GM12873 (cell line): ENCODE measurements around the gene ABCC5.

Experiments
- CTCF ChIP-seq: IDR thresholded peaks from 2 replicates; pipeline ENCODE4 v1.5.1; 2012; ENCODE audit warnings: low read depth, mild to moderate bottlenecking, moderate library complexity, low read length, control low read depth; ENCODE audit not compliant: insufficient read depth; ENCODE audit errors: missing control alignments

The ABCC5 gene

GRCh38 chr3:184045995-184046394, 28.3 kb upstream of the ABCC5 start:
- TF ChIP-seq CTCF, result no peak

GRCh38 chr3:184042617-184043016, 24.9 kb upstream of the ABCC5 start:
- no peak for TF ChIP-seq CTCF

- peak; percentile 20 for TF ChIP-seq CTCF
Observed at GRCh38 chr3:184040010-184040409, 22.3 kb upstream of the ABCC5 start.

DNA sequence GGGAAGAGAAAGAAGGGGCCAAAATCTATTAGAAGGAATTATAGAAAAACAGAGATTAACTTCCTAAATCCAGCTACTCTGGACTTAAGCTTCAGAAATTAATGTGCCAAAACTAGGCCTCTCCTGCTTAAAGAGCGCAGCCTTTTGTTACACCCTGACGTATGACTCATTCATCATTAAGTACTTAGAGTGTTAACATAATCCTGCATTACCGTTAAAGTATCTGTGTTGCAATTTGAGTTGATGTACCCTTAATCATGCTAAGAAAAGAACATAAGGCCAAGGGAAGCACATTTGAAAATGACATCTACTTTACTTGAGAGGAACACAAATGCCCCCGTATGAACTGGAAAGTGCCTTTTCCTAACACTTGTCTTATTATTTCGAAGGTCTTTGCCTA, 21.7 kb upstream of the ABCC5 start:
- no peak for TF ChIP-seq CTCF

- TF ChIP-seq CTCF, result peak; percentile 21
Observed at GRCh38 chr3:184037816-184038215, 20.1 kb upstream of the ABCC5 start.

GRCh38 chr3:184031187-184031792, 13.6 kb upstream of the ABCC5 start, which contains the start of gene HTR3D:
HTR3D (plus strand) TSS chr3:184031742; CDS start chr3:184031742, 0 bp downstream.
- no peak for TF ChIP-seq CTCF

DNA sequence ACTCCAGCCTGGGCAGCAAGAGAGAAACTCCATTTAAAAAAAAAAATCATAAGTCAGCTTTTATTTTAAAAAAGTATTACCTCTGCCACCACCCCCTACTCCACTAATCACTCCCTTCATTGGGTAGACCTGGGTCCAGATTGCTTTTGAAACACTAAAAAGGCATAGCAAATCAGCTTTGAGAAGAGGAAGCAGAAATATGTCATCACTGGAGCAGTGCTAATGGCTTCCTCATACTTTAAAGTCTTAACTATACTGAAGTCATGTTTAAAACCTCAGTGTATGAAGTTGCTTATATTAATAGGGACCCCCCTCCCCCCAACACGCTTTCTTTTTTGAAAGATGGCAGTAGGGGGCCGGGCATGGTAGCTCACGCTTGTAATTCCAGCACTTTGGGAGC, 12.9 kb upstream of the ABCC5 start:
- TF ChIP-seq CTCF, result no peak
